Lower leg skin (tissue), 4 donors: ENCODE measurements around the gene DNAH14. TPM values are rescaled to one million over a fixed set of nuclear protein-coding genes. Genes with fewer than 3 reads are reported as not detected.
"Not testable (repeated sequence)": the region's sequence is repeated elsewhere in the genome, so short reads cannot be mapped to it uniquely, and the experiment has no call there.

Experiments used
- DNase-seq, 2 donors: peaks; one replicate each; pipeline ENCODE4 v3.0.0-alpha.2; 2019; ENCODE audit warnings: low spot score in 2 of 2
- H3K4me3 ChIP-seq: fragments of 200-600 bp; sonication (generic); 2 replicates; pipeline ENCODE4 v1.5.1; 2017; ENCODE audit warnings: mild to moderate bottlenecking, low read depth; ENCODE audit not compliant: poor library complexity, severe bottlenecking
- CTCF ChIP-seq, 3 donors: fragments of 450-650 bp; IDR thresholded peaks; one replicate each; pipeline ENCODE4 v1.5.1; 2016; ENCODE audit warnings: antibody characterized with exemption in 3 of 3, mild to moderate bottlenecking in 3 of 3, moderate library complexity in 2 of 3
- POLR2A ChIP-seq, 2 donors: fragments of 450-650 bp; IDR thresholded peaks; one replicate each; pipeline ENCODE4 v1.6.1; 2016 to 2017; ENCODE audit warnings: antibody characterized with exemption in 2 of 2, mild to moderate bottlenecking in 1 of 2, moderate library complexity in 1 of 2
- WGBS, 2 donors: methylation state at CpG; one replicate each; pipeline ENCODE4 v1.1.5; 2018; 5-methylcytosine and 5-hydroxymethylcytosine counted together
- intact Hi-C: fragments of 100-400 bp; cut with DNase I; formaldehyde crosslinking; loops from one replicate; pipeline ENCODE4 v1.15.0; 2023; ENCODE audit warnings: low total_unique reads
- total RNA-seq, 4 donors: library from RNA; depleted of rRNA; stranded (reverse); fragments of >200 nt; gene quantifications; one replicate each; pipeline ENCODE4 v1.1.0, GENCODE V29; 2016

Gene DNAH14
- total RNA-seq, 4 donors from 2014 or later: 0.84 to 3.0 (median 1.8) TPM

- no peak overlapping the region for H3K4me3 ChIP-seq
- TF ChIP-seq POLR2A (IDR thresholded peaks at IDR 0.05) (no peak), CTCF (IDR thresholded peaks at IDR 0.05) (no peak)
- intact Hi-C loops: no loop called here
- DNase-seq: no peak
- 14 to 20% methylated on average over 1 of the region's 1 CpG for WGBS, 2 donors
These were observed 45.1 kb upstream of the DNAH14 start for GRCh38 chr1:224884361-224884801.

- H3K4me3 ChIP-seq, DNase-seq, intact Hi-C loops: not testable (repeated sequence)
- 85 to 94% methylated on average over 2 of the region's 2 CpGs for WGBS, 2 donors
These were observed 44.1 kb upstream of the DNAH14 start for GRCh38 chr1:224885376-224885775.

- DNase-seq: no peak
- no peak overlapping the region for H3K4me3 ChIP-seq
- WGBS, 2 donors: 7 to 17% methylated on average over 3 of the region's 3 CpGs
- TF ChIP-seq POLR2A (IDR thresholded peaks at IDR 0.05) (no peak), CTCF (IDR thresholded peaks at IDR 0.05) (no peak)
- intact Hi-C loops: no loop called here
These were observed 34.6 kb upstream of the DNAH14 start for GRCh38 chr1:224894915-224895314.

GRCh38 chr1:224896130-224896781 lies 33.2 kb upstream of the DNAH14 start:
- no peak overlapping the region for H3K4me3 ChIP-seq
- TF ChIP-seq POLR2A (IDR thresholded peaks at IDR 0.05) (no peak), CTCF (IDR thresholded peaks at IDR 0.05) (no peak)
- intact Hi-C loops: no loop called here
- 92% methylated on average over 5 of the region's 5 CpGs for WGBS, 2 donors
- DNase-seq: no peak

- WGBS, 2 donors: 48 to 90% methylated on average over 1 of the region's 1 CpG
- intact Hi-C loops: no loop called here
These were observed 31.7 kb upstream of the DNAH14 start for GRCh38 chr1:224897529-224898327.

More at GRCh38 chr1:224897529-224898327, 31.7 kb upstream of the DNAH14 start:
- DNase-seq: no peak
- H3K4me3 ChIP-seq: no peak overlapping the region
- no peak for TF ChIP-seq CTCF (IDR thresholded peaks at IDR 0.05)
- TF ChIP-seq POLR2A (IDR thresholded peaks at IDR 0.05): no peak
